ENCODE measurements around the gene C2orf72. TPM values are rescaled to one million over a fixed set of nuclear protein-coding genes. Genes with fewer than 3 reads are reported as not detected.

The C2orf72 gene
- total RNA-seq, 1 donor from 2014 or later, result 3.0 TPM

- H3K4me1 Mint-ChIP-seq, result peaks cover 47% of the 10 kb centered on the region
- H3K36me3 Mint-ChIP-seq (ENCODE audit: low read depth), result no peaks in the 10 kb centered on the region
- TF ChIP-seq CTCF (conservative IDR thresholded peaks at IDR 0.05), result peak; percentile 92
- DNase-seq (ENCODE audit: low read depth, low spot score), result peak; percentile 96
- H3K27me3 Mint-ChIP-seq (ENCODE audit: low read depth), result peaks cover 17% of the 10 kb centered on the region
- H3K4me3 Mint-ChIP-seq, result peak within 1 kb of the TSS; percentile 98
- peak within 1 kb of the TSS; percentile 100 for H3K27ac Mint-ChIP-seq (ENCODE audit: unreplicated experiment)
- H3K9me3 Mint-ChIP-seq, result no peaks in the 10 kb centered on the region
These were observed 19.4 kb downstream of the C2orf72 start, which contains the start of gene PSMD1 for GRCh38 chr2:231056453-231057416. TSS of gene PSMD1 (plus strand) at chr2:231056867. CDS start at chr2:231057026, 159 bp downstream.

- Mint-ChIP-seq H3K4me3 (peak overlapping the region; percentile 98), H3K27ac (ENCODE audit: unreplicated experiment) (peak overlapping the region; percentile 84), H3K36me3 (ENCODE audit: low read depth) (no peaks in the 10 kb centered on the region), H3K4me1 (peaks cover 41% of the 10 kb centered on the region), H3K9me3 (no peaks in the 10 kb centered on the region), H3K27me3 (ENCODE audit: low read depth) (peaks cover 12% of the 10 kb centered on the region)
- DNase-seq (ENCODE audit: low read depth, low spot score), result no peak
- TF ChIP-seq CTCF (conservative IDR thresholded peaks at IDR 0.05), result no peak
These were observed 20.3 kb downstream of the C2orf72 start for GRCh38 chr2:231057590-231057989.

GRCh38 chr2:231058761-231059550 is 21.6 kb downstream of the C2orf72 start:
- Mint-ChIP-seq H3K4me1 (peaks cover 36% of the 10 kb centered on the region), H3K9me3 (no peaks in the 10 kb centered on the region)

GRCh38 chr2:231059756-231060155 is 22.4 kb downstream of the C2orf72 start:
- TF ChIP-seq CTCF (conservative IDR thresholded peaks at IDR 0.05), result no peak
- no peaks in the 10 kb centered on the region for H3K27me3 Mint-ChIP-seq (ENCODE audit: low read depth)
- DNase-seq (ENCODE audit: low read depth, low spot score), result no peak
- peak overlapping the region; percentile 72 for H3K4me3 Mint-ChIP-seq
- peaks cover 36% of the 10 kb centered on the region for H3K4me1 Mint-ChIP-seq
- H3K36me3 Mint-ChIP-seq (ENCODE audit: low read depth), result no peaks in the 10 kb centered on the region
- no peaks in the 10 kb centered on the region for H3K9me3 Mint-ChIP-seq
- no peak overlapping the region for H3K27ac Mint-ChIP-seq (ENCODE audit: unreplicated experiment)

More at GRCh38 chr2:231058761-231059550, 21.6 kb downstream of the C2orf72 start:
- no peak for DNase-seq (ENCODE audit: low read depth, low spot score)
- Mint-ChIP-seq H3K36me3 (ENCODE audit: low read depth) (no peaks in the 10 kb centered on the region), H3K27ac (ENCODE audit: unreplicated experiment) (peak overlapping the region; percentile 9), H3K27me3 (ENCODE audit: low read depth) (peaks cover 2% of the 10 kb centered on the region), H3K4me3 (peak overlapping the region; percentile 98)
- no peak for TF ChIP-seq CTCF (conservative IDR thresholded peaks at IDR 0.05)

GRCh38 chr2:231062776-231063175 is 25.5 kb downstream of the C2orf72 start:
- Mint-ChIP-seq H3K9me3 (no peaks in the 10 kb centered on the region), H3K27ac (ENCODE audit: unreplicated experiment) (no peak overlapping the region), H3K4me1 (peaks cover 23% of the 10 kb centered on the region), H3K36me3 (ENCODE audit: low read depth) (peaks cover under 1% of the 10 kb centered on the region), H3K4me3 (no peak overlapping the region), H3K27me3 (ENCODE audit: low read depth) (no peaks in the 10 kb centered on the region)
- no peak for DNase-seq (ENCODE audit: low read depth, low spot score)
- TF ChIP-seq CTCF (conservative IDR thresholded peaks at IDR 0.05), result no peak
